NCI-H446 treated with DMSO at 0.1 percent for 48 hours (cell line): ENCODE measurements around the gene ABCC12.
A peak's percentile ranks its signal among the peaks of the same experiment; 100 is the strongest.

Experiments used
- DNase-seq: peaks from one replicate; lab custom pipeline; 2025; lab: John Stamatoyannopoulos, UW

Gene ABCC12

GRCh38 chr16:48165961-48166578, 10.3 kb upstream of the ABCC12 start:
- peak; percentile 35 for DNase-seq

GRCh38 chr16:48164907-48165715, 9.3 kb upstream of the ABCC12 start:
- DNase-seq, result no peak

GRCh38 chr16:48162839-48163410, 7.1 kb upstream of the ABCC12 start:
- DNase-seq, result no peak

GRCh38 chr16:48161906-48162305, 6.1 kb upstream of the ABCC12 start:
- DNase-seq, result no peak

- DNase-seq, result no peak
Measured at GRCh38 chr16:48160575-48160974, 4.8 kb upstream of the ABCC12 start.

GRCh38 chr16:48158296-48158695, 2.5 kb upstream of the ABCC12 start:
- no peak for DNase-seq

GRCh38 chr16:48157794-48158193, 2.0 kb upstream of the ABCC12 start:
- DNase-seq, result no peak

GRCh38 chr16:48157302-48157701, 1.5 kb upstream of the ABCC12 start:
- no peak for DNase-seq

GRCh38 chr16:48156790-48157209, 1.0 kb upstream of the ABCC12 start:
- DNase-seq, result no peak

GRCh38 chr16:48153774-48154173, 2.0 kb downstream of the ABCC12 start:
- peak; percentile 68 for DNase-seq

- DNase-seq, result no peak
Measured at GRCh38 chr16:48152226-48152625, 3.6 kb downstream of the ABCC12 start.

- no peak for DNase-seq
Measured at GRCh38 chr16:48150707-48151106, 5.1 kb downstream of the ABCC12 start.

- no peak for DNase-seq
Measured at GRCh38 chr16:48146710-48147109, 9.1 kb downstream of the ABCC12 start.

GRCh38 chr16:48146131-48146530, 9.7 kb downstream of the ABCC12 start:
- DNase-seq, result no peak

- DNase-seq, result no peak
Measured at GRCh38 chr16:48143812-48144368, 11.9 kb downstream of the ABCC12 start.

- no peak for DNase-seq
Measured at GRCh38 chr16:48140821-48141220, 15.0 kb downstream of the ABCC12 start.

- no peak for DNase-seq
Measured at GRCh38 chr16:48139517-48139916, 16.3 kb downstream of the ABCC12 start.

GRCh38 chr16:48138543-48138942, 17.2 kb downstream of the ABCC12 start:
- no peak for DNase-seq

GRCh38 chr16:48137822-48138221, 18.0 kb downstream of the ABCC12 start:
- no peak for DNase-seq

- DNase-seq, result no peak
Measured at GRCh38 chr16:48136547-48137360, 19.0 kb downstream of the ABCC12 start.

GRCh38 chr16:48133455-48134211, 22.2 kb downstream of the ABCC12 start:
- no peak for DNase-seq
